ENCODE measurements around the gene ALPP.
"Not testable (repeated sequence)": the region's sequence is repeated elsewhere in the genome, so short reads cannot be mapped to it uniquely, and the experiment has no call there.

Gene ALPP

GRCh38 chr2:232382331-232383225, 4.0 kb downstream of the ALPP start:
- no peak for DNase-seq

GRCh38 chr2:232384466-232384865, 5.9 kb downstream of the ALPP start:
- no peak for DNase-seq

GRCh38 chr2:232385058-232385457, 6.5 kb downstream of the ALPP start:
- not testable (repeated sequence) for DNase-seq

DNA sequence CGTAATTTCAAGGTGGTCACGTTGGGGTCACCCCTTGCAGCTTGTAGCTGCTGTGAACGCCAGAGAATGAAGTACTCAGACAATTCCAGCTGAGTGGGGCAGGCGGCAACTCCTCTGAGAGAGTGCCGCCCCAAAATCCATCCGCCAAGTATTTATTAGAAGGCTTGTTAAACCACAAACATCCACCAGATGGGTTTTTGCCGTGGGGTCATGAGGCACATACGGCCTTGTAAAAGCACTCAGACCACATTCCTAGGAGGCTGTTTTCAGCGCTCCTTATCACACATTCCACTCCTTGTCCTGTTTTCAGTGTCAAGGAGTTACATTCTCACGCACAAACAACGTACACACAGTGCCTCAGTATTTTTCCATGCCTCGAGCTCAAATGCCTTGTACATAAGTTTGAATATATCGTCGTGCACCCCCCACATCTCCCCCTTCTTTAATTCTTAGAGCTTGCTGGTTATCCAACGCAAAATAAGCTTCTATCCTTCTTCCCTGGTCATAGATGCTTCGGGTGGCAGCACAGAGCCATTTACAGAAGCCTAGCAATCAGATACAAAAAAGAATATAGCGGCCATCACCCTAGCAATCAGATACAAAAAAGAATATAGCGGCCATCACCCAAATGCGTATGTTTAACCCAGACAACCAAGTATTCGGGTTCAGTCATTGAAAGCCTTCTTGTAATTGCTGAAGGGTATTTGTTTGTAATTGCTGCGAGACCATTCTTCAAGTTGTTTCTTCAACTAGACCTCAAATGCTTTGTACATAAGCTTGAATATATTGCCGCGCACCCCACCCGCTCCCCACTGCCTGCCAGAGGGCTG, 7.3 kb downstream of the ALPP start:
- DNase-seq, result no peak

DNA sequence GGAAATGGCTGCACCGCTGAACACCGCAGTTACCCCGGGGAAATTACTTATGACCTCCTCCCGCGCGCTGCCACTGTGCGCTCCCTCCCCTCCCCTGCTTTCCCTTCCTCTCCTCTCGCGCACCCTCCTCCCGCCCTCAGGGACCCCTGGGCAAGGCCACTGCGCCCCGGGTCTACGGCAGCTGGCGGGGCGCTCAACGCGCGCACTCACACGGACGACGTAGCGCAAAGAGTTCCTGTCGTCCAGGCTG, 7.9 kb downstream of the ALPP start:
- no peak for DNase-seq

- no peak for DNase-seq
Observed at GRCh38 chr2:232386740-232387450, 8.3 kb downstream of the ALPP start.

GRCh38 chr2:232387451-232388171, 9.1 kb downstream of the ALPP start:
- no peak for DNase-seq

DNA sequence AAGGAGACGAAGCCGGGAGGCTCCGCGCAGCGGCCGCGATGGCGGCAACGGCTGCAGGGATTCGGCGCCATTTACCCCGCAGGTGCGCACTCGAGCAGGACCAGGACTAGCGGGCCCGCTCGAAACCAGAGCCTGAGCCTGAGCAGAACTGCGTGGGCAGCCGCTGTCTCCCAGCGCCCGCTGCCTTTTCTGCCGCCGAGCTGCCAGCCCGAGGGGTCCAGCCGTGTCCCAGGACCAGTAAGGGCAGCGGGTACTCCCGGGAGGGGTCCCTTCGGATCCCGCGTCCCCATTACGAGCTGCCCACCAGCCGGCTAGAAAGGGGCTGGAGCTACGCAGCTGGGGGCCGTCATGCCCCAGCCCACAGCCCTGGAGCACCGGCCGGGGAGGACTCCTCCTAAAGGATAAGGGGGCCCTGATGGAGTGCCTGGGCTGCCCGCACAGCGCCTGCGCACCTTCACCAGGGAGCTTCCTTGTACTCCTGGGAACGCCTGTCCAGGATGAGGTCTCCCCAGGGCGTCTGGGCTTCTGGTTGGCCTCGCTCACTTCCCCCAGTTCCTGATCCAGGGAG, 9.9 kb downstream of the ALPP start:
- no peak for DNase-seq

DNA sequence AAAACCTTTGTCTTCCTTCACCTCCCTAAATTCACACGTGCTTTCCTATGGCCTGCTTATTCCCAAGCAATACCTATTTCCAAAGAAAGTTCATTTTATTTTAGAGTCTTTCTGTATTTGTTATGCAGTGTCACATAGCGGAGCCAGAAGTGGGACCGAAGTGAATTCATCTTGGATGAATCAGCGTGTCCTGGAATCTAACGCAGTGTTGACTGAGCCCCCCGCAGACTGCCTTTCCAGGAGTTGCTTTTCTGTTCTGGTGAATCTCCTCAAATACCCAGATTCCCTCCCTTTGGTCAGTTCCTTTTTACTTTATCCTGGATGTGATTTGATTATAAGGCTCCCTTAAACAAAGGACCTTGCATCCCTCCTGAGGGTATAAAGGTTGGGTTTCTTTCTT, 10.8 kb downstream of the ALPP start:
- no peak for DNase-seq

DNA sequence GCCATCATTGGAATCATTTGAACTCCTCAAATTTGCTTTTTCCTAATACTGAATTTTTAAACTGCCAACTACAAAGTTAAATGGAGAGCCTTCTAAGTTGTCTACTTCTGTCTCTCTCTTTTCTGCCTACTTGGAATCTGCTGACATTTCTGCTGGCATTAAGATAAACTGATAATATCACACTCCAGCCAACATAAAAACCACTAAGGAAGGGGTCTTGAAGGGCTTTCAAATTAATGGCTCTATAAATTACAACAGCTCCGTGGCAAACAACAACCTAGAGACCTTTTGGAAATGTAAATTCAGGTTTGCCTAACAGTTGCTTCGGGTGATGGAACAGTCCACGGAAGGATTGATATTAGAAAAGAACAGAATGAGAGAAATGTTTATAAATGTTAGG, 12.1 kb downstream of the ALPP start:
- DNase-seq, result no peak

GRCh38 chr2:232393556-232393955, 15.0 kb downstream of the ALPP start:
- no peak for DNase-seq

- not testable (repeated sequence) for DNase-seq
Observed at GRCh38 chr2:232394431-232394830, 15.9 kb downstream of the ALPP start.

DNA sequence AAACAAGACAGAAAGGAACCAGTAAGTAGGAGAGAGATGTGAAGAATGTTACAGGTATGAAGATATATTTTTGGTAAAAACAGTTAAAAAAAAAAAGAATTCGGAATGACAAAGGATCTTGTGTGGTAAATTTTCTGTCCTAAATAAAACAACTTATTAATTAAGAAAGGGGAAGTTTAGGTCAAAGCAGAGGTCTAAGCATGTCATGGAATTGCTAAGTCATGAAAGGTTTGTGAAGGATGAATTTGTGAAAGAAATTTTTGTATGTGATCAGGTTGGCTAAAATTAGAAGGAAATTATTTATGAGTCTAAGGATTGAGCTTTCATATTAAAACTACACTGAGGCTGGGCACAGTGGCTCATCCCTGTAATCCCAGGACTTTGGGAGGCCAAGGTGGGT, 17.0 kb downstream of the ALPP start:
- DNase-seq, result no peak

- no peak for DNase-seq
Observed at GRCh38 chr2:232396683-232397082, 18.1 kb downstream of the ALPP start.

GRCh38 chr2:232398293-232399034, 19.9 kb downstream of the ALPP start:
- DNase-seq, result no peak

- DNase-seq, result no peak
Observed at GRCh38 chr2:232400256-232401015, 21.9 kb downstream of the ALPP start.

GRCh38 chr2:232402518-232402917, 24.0 kb downstream of the ALPP start:
- no peak for DNase-seq

DNA sequence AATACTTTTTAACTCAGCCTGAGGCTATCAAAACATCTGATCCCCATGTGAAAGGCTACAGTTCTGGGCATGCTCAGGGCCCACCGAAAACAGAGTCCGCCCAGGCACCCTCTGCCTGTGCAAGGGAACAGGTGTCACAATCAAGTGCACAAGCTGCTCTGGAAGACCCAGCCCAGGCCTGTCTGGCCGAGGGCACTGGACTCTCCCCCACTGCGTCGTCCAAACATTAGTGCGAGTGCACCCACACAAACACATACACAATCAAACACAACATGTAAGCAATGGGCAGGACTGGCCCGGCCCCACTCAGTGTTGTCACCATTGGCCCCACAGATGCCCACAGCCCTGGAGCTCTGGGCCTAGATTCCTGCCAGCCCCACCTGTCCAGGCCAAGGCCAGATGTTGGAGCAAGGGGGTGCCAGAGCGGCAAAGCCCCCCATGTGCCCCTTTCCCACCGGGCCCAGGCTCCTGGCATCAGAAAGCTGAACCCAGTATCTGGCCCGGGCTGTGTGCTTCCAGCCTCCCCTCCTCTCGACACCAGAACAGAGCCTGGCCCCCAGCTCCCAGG, 27.5 kb downstream of the ALPP start:
- no peak for DNase-seq

GRCh38 chr2:232406556-232407310, 28.2 kb downstream of the ALPP start, which contains the start of gene ALPG:
TSS of gene ALPG (plus strand) at chr2:232406844. CDS start at chr2:232406895, 51 bp downstream.
- no peak for DNase-seq

Data from bone marrow (tissue), 2 donors.